SK-N-SH (cell line): ENCODE results near the gene MTREX. TPM values are rescaled to one million over a fixed set of nuclear protein-coding genes. Genes with fewer than 3 reads are reported as not detected.

Experiments
- CTCF ChIA-PET: fragments of 300-600, 350-600 bp; formaldehyde crosslinking; extraction: SDS; loops from one replicate; lab custom pipeline; 2021; lab: Yijun Ruan, JAX
- POLR2A ChIA-PET: fragments of 350-600 bp; sonication (Branson Sonifier 250); formaldehyde crosslinking; extraction: SDS; loops from one replicate; lab custom pipeline; 2020; ENCODE audit warnings: antibody characterized with exemption, inconsistent platforms; lab: Yijun Ruan, JAX
- DNase-seq: peaks from one replicate; pipeline ENCODE4 v3.0.0; 2012
- H2AFZ ChIP-seq: fragments of 200-600 bp; sonication (generic); 2 replicates; pipeline ENCODE4 v1.8.1; 2016; ENCODE audit warnings: antibody characterized with exemption, mild to moderate bottlenecking, low read depth
- H3F3A ChIP-seq: fragments of 200-600 bp; sonication (generic); replicated peaks from 2 replicates; pipeline ENCODE3; 2016; ENCODE audit warnings: antibody characterized with exemption, mild to moderate bottlenecking; ENCODE audit not compliant: insufficient read depth
- H3K27ac ChIP-seq, 2 experiments: fragments of 200-500 bp in 1 of 2; fragments of 200-600 bp in 1 of 2; sonication (Bioruptor generic) in 1 of 2; sonication (generic), shearing (Covaris generic) in 1 of 2; 2 replicates each; pipeline versions ENCODE4 v1.5.1 to v1.6.1; 2014 to 2016; ENCODE audit warnings: low read depth in 2 of 2, inconsistent platforms in 1 of 2, low read length in 1 of 2, mild to moderate bottlenecking in 1 of 2, mixed read lengths in 1 of 2
- H3K27me3 ChIP-seq: fragments of 200-600 bp; sonication (generic), shearing (Covaris generic); 2 replicates; pipeline ENCODE4 v1.6.1; 2016; ENCODE audit warnings: mixed run types; ENCODE audit not compliant: insufficient read depth
- H3K36me3 ChIP-seq, 2 experiments: fragments of 200-500 bp in 1 of 2; fragments of 200-600 bp in 1 of 2; sonication (Bioruptor generic) in 1 of 2; sonication (generic) in 1 of 2; replicated peaks in 1 of 2; 2 replicates each; pipeline versions ENCODE3 to v1.5.1; 2014 to 2016; ENCODE audit warnings: low read length in 1 of 2, mild to moderate bottlenecking in 1 of 2; ENCODE audit not compliant: insufficient read depth in 2 of 2, control insufficient read depth in 1 of 2
- H3K4me1 ChIP-seq, 2 experiments: fragments of 200-500 bp in 1 of 2; fragments of 200-600 bp in 1 of 2; sonication (Bioruptor generic) in 1 of 2; sonication (generic), shearing (Covaris generic) in 1 of 2; 2 replicates each; pipeline versions ENCODE4 v1.5.1 to v1.6.1; 2014 to 2016; ENCODE audit warnings: low read depth in 1 of 2, low read length in 1 of 2, mixed run types in 1 of 2; ENCODE audit not compliant: insufficient read depth in 2 of 2, control insufficient read depth in 1 of 2
- H3K4me2 ChIP-seq: fragments of 200-600 bp; sonication (generic), shearing (Covaris generic); 2 replicates; pipeline ENCODE4 v1.6.1; 2017; ENCODE audit warnings: mixed run types
- H3K4me3 ChIP-seq, 2 experiments: fragments of 200-500 bp in 1 of 2; fragments of 200-600 bp in 1 of 2; sonication (Bioruptor generic) in 1 of 2; sonication (generic), shearing (Covaris generic) in 1 of 2; 2 replicates each; pipeline versions ENCODE4 v1.5.1 to v1.8.1; 2014 to 2016; ENCODE audit warnings: low read depth in 2 of 2, inconsistent platforms in 1 of 2, low read length in 1 of 2, mild to moderate bottlenecking in 1 of 2, mixed read lengths in 1 of 2, moderate library complexity in 1 of 2
- H3K79me2 ChIP-seq: fragments of 200-600 bp; sonication (generic); 2 replicates; pipeline ENCODE4 v1.8.1; 2017; ENCODE audit warnings: mild to moderate bottlenecking; ENCODE audit not compliant: insufficient read depth
- H3K9ac ChIP-seq: fragments of 200-600 bp; sonication (generic); 2 replicates; pipeline ENCODE4 v1.6.1; 2017; ENCODE audit warnings: mixed run types
- H3K9me2 ChIP-seq: fragments of 200-600 bp; sonication (generic); 2 replicates; pipeline ENCODE4 v1.6.1; 2017; ENCODE audit warnings: mixed run types
- H3K9me3 ChIP-seq: fragments of 200-600 bp; sonication (generic); 2 replicates; pipeline ENCODE4 v1.6.1; 2017; ENCODE audit warnings: mixed run types, mild to moderate bottlenecking, moderate library complexity
- H4K20me1 ChIP-seq: fragments of 200-600 bp; sonication (generic); 2 replicates; pipeline ENCODE4 v1.6.1; 2017; ENCODE audit warnings: mild to moderate bottlenecking, mixed run types; ENCODE audit not compliant: insufficient read depth
- CTCF ChIP-seq: fragments of 200-600 bp; sonication (generic); IDR thresholded peaks from 2 replicates; pipeline ENCODE4 v1.6.1; 2017; ENCODE audit warnings: antibody characterized with exemption, mild to moderate bottlenecking, moderate library complexity
- ELF1 ChIP-seq: IDR thresholded peaks from 2 replicates; pipeline ENCODE4 v1.4.0; 2012
- FOSL2 ChIP-seq: IDR thresholded peaks from 2 replicates; pipeline ENCODE4 v1.4.0; 2012; ENCODE audit warnings: low read depth, mild to moderate bottlenecking, moderate library complexity, borderline replicate concordance
- GABPA ChIP-seq: IDR thresholded peaks from 2 replicates; pipeline ENCODE4 v1.4.0; 2012; ENCODE audit warnings: low read depth, mild to moderate bottlenecking
- NFIC ChIP-seq: IDR thresholded peaks from 2 replicates; pipeline ENCODE4 v1.4.0; 2012; ENCODE audit warnings: borderline replicate concordance
- POLR2AphosphoS5 ChIP-seq: IDR thresholded peaks from 2 replicates; pipeline ENCODE4 v1.6.1; 2012; ENCODE audit warnings: low read depth, low read length
- RAD21 ChIP-seq: IDR thresholded peaks from 2 replicates; pipeline ENCODE4 v1.6.1; 2012; ENCODE audit warnings: mild to moderate bottlenecking, low read length
- SIN3A ChIP-seq: IDR thresholded peaks from 2 replicates; pipeline ENCODE4 v1.6.1; 2012; ENCODE audit warnings: low read depth, mild to moderate bottlenecking, low read length, moderate library complexity, borderline replicate concordance
- SMC3 ChIP-seq: IDR thresholded peaks from 2 replicates; pipeline ENCODE4 v1.6.1; 2012; ENCODE audit warnings: low read depth, low read length, improper control_type of control experiment
- TAF1 ChIP-seq: IDR thresholded peaks from 2 replicates; pipeline ENCODE4 v1.6.1; 2012; ENCODE audit warnings: low read depth, mild to moderate bottlenecking, low read length, moderate library complexity, borderline replicate concordance
- TEAD4 ChIP-seq: IDR thresholded peaks from 2 replicates; pipeline ENCODE4 v1.4.0; 2012; ENCODE audit warnings: mild to moderate bottlenecking, borderline replicate concordance; ENCODE audit not compliant: insufficient read depth
- USF1 ChIP-seq: IDR thresholded peaks from 2 replicates; pipeline ENCODE4 v1.4.0; 2012; ENCODE audit warnings: low read depth, borderline replicate concordance
- WGBS: methylation state at CpG from one replicate; pipeline ENCODE4 v1.1.6; 2017; ENCODE audit warnings: low lambda C conversion rate; 5-methylcytosine and 5-hydroxymethylcytosine counted together
- polyA plus RNA-seq, 3 experiments: library from polyadenylated mRNA; depleted of rRNA; stranded (reverse); fragments of >200 nt; gene quantifications; 2 replicates each; pipeline ENCODE4 v1.2.3, GENCODE V29; 2012
- TF ChIP-seq, protein P1 (sequence below): IDR thresholded peaks from 2 replicates; pipeline ENCODE4 v1.4.0; 2012; ENCODE audit warnings: low read depth, borderline replicate concordance

The MTREX gene
- polyA plus RNA-seq, 1 of the 3 experiments (the other 2 are of a cell fraction): 11.2 TPM

GRCh38 chr5:55383254-55383653 is 75.5 kb downstream of the MTREX start (continued):
- TF ChIP-seq, protein P1, sequence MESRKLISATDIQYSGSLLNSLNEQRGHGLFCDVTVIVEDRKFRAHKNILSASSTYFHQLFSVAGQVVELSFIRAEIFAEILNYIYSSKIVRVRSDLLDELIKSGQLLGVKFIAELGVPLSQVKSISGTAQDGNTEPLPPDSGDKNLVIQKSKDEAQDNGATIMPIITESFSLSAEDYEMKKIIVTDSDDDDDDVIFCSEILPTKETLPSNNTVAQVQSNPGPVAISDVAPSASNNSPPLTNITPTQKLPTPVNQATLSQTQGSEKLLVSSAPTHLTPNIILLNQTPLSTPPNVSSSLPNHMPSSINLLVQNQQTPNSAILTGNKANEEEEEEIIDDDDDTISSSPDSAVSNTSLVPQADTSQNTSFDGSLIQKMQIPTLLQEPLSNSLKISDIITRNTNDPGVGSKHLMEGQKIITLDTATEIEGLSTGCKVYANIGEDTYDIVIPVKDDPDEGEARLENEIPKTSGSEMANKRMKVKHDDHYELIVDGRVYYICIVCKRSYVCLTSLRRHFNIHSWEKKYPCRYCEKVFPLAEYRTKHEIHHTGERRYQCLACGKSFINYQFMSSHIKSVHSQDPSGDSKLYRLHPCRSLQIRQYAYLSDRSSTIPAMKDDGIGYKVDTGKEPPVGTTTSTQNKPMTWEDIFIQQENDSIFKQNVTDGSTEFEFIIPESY: no peak
- TF ChIP-seq ELF1 (no peak), TEAD4 (no peak), USF1 (no peak), NFIC (no peak)

- POLR2A ChIA-PET: no interaction called here
- TF ChIP-seq FOSL2: no peak
- no peak for TF ChIP-seq TAF1
- no peak for TF ChIP-seq POLR2AphosphoS5
Observed at GRCh38 chr5:55384072-55384471, 76.3 kb downstream of the MTREX start.

DNA sequence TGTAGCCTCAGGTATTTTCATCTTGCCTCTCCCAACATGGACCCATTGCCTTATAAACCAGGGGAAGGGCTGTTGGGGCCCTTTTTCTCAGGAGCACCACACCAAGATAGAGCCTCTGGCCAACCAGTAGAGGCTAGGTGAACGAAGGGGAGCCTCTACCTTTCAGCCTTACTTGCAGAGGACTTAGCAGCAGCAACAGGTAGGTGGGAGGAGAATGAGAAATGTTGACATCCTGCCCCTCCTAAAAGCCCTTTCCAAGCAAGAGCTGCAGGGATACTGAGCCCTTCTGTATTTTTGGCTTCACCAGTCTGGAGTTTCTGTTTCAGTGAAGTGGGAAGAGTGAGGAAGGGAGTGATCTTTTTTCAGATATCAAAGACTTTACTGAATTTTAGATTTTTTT is 77.4 kb downstream of the MTREX start:
- CTCF ChIA-PET: interaction anchor here (1.8 kb wide), 1 partner anchor 306 kb away, joined by 6 read pairs; no protein-coding TSS in a partner anchor

More at GRCh38 chr5:55384072-55384471, 76.3 kb downstream of the MTREX start:
- Histone ChIP-seq H3K9ac (no peak overlapping the region), H3F3A (peaks cover 20% of the 10 kb centered on the region), H3K9me2 (peaks cover 4% of the 10 kb centered on the region; the same call in 1 of the 2 replicates), H3K9me3 (peaks cover 9% of the 10 kb centered on the region; the same call in 1 of the 2 replicates), H3K36me3 (peaks cover 57 to 80% of the 10 kb centered on the region in 2 experiments), H3K27me3 (no peaks in the 10 kb centered on the region), H3K79me2 (peaks cover 7% of the 10 kb centered on the region; the same call in 1 of the 2 replicates), H3K4me3 (no peak overlapping the region), H3K4me2 (no peak overlapping the region), H2AFZ (no peak overlapping the region), H3K27ac (no peak overlapping the region), H3K4me1 (no peaks in the 10 kb centered on the region), H4K20me1 (no peaks in the 10 kb centered on the region)
- 77% methylated on average over 2 of the region's 2 CpGs for WGBS
- CTCF ChIA-PET: no interaction called here
- DNase-seq: no peak

More for the DNA sequence above, 77.4 kb downstream of the MTREX start:
- no peak overlapping the region for H3K27ac ChIP-seq
- H3K9me3 ChIP-seq: peaks cover 9% of the 10 kb centered on the region; the same call in 1 of the 2 replicates
- no peaks in the 10 kb centered on the region for H4K20me1 ChIP-seq
- WGBS: 86% methylated on average over 1 of the region's 1 CpG
- peaks cover 20% of the 10 kb centered on the region for H3F3A ChIP-seq
- POLR2A ChIA-PET: no interaction called here
- H3K4me3 ChIP-seq: no peak overlapping the region
- H3K27me3 ChIP-seq: no peaks in the 10 kb centered on the region
- no peak overlapping the region for H3K9ac ChIP-seq
- no peaks in the 10 kb centered on the region; a peak in 1 of 4 replicates for H3K4me1 ChIP-seq
- TF ChIP-seq GABPA (no peak), SMC3 (no peak), RAD21 (no peak), CTCF (no peak), SIN3A (no peak)
- H3K4me2 ChIP-seq: no peak overlapping the region
- peaks cover 7% of the 10 kb centered on the region; the same call in 1 of the 2 replicates for H3K79me2 ChIP-seq
- H2AFZ ChIP-seq: no peak overlapping the region
- DNase-seq: no peak
- peaks cover 4% of the 10 kb centered on the region; the same call in 1 of the 2 replicates for H3K9me2 ChIP-seq
- peaks cover 62 to 78% of the 10 kb centered on the region in 2 experiments for H3K36me3 ChIP-seq
